Superior temporal gyrus (tissue), 1 donor: ENCODE measurements around the gene TIGD6.
A peak's percentile ranks its signal among the peaks of the same experiment; 100 is the strongest.

Experiments
- DNase-seq: peaks from one replicate; pipeline ENCODE4 v3.0.0-alpha.2; 2016; ENCODE audit errors: extremely low spot score

The TIGD6 gene

DNA sequence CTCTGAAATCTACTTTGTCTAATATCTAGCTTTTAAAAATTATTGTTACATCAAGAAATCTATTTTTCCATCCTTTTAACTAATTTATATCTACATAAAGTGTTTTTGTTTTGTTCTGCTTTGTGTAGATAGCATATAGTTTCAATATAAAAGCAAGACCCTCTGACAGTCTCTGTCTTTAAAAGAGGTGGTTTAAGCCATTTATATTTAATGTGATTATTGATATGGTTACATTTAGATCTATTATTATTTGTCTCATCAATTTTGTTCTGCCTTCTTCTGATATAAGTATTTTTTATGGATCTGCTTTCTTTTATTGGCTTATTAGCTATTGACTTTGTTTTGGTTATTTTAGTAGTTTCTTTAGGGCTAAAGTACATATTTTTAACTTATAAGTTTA, 16.1 kb upstream of the TIGD6 start:
- DNase-seq: no peak

DNA sequence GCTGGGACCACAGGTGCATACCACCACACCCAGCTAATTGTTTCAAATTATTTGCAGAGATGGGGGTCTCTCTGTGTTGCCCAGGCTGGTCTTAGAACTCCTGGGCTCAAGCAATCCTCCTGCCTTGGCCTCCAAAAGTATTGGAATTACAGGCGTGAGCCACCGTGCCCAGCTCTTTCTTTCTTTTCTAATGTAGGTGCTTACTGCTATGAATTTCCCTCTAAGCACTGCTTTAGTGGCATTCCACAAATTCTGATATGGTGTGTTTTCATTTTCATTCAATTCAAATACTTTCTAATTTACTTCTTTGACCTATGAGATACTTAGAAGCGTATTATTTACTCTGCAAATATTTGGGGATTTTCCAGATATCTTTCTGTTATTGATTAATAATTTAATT, 15.0 kb upstream of the TIGD6 start:
- DNase-seq: no peak

DNA sequence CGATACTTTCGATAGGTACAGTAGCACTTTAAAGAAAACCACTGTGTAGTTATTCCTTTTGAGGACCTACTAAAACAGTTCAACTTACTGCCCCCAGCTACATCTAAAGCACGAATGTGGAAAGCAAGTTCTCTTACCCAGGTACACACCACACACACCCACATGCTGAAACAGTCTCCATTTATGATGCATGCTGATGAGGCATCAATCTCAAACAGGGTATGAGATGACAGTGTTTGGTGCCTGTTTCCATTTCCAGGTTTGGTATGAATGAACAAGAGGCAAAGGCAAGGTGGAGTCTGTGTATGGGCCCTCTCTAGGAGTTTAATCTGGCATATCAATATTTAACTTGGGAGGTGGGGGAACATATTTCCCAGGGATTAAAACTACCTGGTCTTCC, 14.0 kb upstream of the TIGD6 start:
- DNase-seq: no peak

DNA sequence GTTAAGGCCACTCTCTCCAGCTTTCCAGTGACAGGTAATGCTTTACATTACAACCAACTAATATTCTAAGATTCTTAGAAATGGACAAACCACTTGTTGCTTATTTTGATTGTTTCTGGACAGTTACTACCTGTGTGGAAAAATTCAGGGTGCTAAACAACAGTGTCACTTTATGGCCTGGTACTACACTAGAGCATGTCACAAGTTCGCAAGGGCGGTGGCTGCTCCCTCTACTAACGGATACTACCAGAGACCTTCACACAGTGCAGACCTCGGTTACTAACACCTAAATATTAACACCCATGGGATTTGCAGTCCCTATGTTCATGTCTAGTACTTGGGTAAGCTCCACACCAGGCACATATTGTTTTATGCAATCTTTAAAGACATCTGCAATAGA, 13.5 kb upstream of the TIGD6 start:
- no peak for DNase-seq

DNA sequence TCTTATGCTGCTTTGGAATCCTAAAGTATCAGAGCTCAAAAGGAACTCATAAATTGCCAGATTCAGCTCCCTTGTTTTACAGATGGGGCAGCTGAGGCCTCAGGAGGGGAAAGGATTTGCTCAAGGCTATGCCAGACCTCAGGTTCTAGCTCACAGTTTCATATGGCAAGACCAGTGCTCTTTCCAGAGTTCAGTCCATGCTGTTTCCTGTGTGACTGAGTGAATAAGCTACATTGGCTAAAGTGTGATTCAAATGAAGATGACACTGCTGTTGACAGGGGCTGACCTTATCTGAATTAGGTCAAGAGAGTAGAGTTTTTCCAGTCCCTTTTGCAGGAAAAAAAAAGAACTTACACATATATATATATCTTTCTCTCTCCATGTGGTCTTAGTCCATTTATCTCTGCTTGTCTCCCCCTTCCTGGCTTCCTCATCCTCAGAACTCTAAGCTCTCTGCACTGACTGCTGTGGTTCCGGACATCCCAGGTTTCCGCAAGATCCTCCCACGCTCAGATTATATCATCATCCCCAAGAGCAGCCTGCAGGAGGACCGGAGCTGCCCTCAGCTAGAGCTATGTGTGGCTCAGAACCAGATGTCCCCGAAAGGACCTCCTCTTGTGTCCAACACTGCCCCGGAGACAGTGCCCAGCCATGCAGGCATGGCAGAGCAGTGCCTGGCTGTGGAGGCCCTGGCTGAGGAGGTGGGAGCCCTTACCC, 9.4 kb upstream of the TIGD6 start:
- no peak for DNase-seq

DNA sequence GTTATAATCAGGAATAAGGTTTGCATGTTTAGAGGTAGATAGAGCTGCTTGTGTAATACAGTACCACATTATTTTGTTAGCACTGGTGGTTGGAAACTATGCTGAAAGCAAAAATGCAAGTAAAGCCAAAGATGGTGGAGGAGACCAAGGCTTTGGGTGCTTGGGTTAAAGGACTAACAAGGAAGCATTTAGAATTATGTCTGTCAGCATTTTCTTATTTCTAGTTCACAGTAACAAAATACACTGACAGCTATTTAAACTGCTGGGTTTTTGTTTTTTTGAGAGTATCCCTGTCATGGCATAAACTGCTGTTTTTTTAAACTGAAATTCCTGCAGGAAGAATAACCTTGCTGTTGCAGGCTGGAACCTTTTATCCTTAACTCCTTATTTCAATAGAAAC, 6.6 kb upstream of the TIGD6 start:
- no peak for DNase-seq

DNA sequence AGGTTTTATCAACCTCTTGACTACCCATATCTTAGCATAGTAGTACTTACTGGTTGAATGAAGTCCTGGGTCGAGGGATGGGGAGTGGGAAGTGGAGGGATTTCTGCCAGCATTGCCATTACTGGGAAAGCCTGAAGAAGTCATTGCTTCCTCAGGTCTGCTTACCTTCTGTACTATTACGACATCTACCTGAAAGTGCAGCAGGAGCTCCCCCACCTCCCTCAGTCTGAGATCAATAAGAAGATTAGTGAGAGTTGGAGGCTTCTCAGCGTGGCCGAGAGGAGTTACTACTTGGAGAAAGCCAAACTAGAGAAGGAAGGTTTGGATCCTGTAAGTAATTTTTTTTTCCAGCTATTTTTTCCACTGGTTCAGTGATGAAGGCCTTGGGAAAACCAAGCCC, 5.9 kb upstream of the TIGD6 start:
- no peak for DNase-seq

DNA sequence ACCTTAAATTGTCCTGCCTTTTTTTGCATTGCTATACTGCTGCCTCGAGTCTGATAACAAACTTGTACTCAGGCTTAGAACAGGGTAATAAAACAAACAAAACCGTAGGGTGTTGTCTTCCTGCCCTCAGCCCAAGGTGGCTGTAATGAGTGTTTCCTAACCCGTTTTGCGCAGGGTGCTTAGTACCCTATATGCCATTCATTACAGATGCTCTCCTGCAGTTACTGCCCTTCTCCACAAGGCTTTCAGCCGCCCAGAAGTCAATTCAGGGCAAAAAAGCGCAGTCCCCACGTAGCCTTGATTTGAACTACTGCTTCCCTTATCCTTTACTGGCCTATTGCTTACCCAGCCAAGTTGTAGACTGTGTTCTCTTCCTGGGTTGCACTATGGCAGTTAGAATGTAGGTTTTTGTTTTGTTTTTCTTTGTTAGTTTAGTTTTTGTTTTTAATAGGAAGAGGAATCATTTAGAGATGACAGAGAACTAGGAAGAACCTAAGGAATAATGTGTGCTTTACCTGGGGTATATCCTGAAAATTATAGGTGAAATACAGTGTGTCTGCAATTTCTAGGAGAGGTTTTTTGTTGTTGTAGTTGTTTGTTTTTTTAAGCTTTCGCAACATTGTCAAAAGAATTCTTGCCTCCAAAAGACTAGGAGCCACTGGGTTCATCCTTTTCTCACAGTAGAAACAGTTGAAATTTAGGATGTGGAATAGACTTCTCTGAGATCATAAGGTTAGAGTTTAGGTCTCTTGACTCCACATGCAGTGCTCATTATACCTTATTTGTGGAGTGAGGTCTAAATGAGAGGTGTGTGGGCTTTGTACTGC, 1.4 kb upstream of the TIGD6 start:
- peak; percentile 42 for DNase-seq

DNA sequence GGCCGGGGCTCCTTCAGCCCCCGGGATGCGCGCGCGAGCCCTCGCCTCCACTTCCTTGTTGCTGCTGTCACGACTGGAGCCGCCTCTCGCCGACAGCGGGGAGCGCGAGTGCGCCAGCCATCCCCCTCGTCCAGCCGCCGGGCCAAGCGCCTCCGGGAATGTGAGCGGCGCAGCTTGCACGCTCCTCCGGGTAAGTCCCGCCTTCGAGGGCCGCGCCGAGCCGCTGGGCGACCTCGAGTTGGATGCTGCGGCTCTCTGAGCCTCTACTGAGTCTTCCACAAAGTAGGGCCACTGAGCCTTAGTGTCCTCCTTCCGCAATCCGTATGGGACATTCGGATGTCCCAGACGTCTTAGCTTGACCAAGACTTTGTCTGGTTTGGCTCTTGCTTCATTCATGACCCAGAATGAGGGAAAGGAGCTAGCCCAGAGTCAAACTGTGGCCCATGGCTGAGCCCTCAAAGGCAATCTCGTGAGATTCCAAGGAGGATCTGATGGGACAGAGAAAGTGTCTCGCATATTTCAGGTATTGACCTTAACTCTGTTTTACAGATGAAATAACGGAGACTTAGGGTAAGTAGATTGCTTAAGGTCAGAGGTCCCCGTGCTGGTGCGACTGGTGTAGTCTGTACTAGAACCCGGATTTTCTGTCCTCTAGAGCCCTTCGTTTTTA, 671 bp upstream of the TIGD6 start:
- no peak for DNase-seq

DNA sequence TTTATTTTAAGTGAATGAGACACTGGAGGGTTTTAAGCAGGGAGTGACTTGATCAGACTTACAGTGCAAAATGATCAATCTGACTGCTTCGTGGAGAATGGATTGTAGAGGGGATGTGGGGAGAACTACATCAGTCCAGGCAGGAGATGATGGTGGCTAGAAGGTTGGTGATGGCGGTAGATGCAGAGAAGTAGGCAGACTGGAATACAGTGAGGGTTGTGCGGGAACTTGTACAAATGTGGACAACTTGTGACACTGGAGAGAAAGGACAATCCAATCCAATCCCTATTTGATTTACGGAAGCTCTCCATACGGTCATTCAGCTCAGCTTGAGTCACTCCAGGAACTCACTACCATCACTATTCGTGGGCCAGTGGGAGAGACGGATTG, 593 bp downstream of the TIGD6 start:
- no peak for DNase-seq

DNA sequence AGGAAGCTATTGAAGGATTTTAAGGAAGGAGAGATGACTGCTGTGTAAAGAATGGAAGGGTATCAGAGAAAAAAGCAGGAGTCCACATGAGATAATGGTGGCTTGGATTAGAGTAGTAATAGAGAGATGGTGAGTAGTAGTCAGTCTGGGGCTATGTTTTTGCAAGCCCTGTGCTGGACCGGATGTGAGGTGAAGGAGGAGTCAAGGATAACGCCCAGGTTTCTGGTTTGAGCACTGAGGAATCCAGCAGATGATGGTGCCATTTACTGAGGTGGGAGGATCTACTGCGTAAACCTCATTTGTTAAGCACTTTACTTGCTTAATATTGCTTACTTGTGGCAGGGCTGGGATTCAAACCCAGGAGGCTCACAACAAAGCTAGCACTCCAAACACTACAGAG, 1.1 kb downstream of the TIGD6 start:
- DNase-seq: no peak

DNA sequence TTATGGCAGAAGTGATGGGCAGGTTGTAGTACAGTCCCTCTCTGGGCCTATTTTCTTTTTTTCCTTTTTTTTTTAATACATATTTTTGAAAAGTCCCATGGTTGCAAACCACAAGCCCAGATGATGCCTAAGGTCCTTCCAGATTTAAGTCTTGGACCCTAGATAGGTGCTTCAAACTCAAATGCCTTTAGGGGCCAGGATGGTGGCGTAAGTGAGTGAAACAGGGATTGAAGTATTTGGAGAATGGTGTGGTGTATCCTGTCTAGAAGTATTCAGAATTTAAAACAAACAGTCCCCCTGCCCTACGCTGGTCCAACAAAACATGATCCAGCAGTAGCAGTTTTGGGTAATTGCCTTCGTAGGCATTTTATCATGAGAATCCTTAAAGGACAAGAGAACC, 2.2 kb downstream of the TIGD6 start:
- no peak for DNase-seq

DNA sequence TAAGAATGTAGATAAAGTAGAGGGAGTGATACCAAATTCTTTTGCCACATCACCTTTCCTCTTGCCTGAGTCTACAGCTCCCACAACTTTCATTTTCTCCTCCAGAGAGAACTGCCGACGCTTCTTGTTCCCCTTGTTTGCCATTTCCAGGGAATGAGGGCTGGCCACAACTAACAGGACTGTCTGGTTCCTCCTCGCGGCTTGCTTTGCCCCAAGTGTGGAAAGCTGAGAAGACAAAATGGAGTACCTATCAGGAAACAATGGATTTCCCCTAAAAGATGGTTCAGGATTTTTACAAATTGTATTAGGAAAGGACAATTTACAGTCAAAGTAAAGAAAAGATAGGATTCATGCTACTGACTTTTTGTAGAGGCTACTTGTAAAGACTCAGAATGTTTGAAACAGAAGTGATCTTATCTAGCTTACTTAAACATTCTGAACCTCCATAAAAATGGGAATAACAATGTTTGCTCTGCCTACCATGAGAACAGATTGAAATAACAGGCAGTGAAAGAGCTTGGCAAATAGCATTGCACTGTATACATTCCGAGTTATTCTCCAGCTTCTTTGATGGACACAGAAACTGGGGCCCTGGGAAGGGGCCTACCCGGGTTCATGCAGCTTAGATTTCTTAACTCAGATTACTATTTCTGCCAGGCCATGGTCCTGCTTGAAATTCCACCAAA, 4.1 kb downstream of the TIGD6 start:
- no peak for DNase-seq

DNA sequence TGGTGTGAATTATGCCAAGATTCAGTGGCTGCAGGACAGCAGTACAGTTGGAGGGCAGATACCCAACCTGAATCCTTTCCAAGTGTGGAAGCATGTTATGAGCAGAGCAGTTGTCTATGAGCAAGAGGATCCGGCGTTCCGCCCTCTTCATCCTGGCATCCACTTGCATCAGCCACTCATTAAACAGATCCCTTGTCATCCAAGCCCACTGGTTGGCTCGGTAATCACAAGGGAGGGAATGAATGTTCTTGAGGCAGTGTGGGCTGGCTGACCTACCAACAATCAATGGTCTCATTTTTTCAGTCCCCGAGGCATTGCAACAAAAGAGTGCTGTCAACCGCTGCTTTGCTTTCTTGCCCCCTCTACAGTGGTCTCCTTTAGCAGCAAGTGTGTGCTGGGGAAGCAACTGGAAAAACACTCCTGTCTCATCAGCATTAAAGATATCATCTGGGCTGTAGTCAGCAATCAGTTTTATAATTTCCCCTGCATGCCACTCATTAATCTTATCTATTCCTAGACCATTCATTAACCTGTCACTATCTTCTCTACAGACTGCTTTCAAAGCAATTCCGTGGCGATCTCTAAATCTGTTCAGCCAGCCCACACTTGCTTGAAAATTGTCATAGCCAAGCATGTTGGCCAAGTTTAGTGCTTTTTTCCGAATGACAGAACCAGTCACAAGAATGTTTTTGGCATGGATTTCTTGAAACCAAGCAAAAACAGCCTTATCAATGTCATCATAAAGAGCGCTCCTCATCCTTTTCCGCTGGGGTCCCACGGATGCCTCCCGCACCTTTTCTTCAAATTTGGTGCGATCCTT, 4.9 kb downstream of the TIGD6 start:
- peak; percentile 81 for DNase-seq

DNA sequence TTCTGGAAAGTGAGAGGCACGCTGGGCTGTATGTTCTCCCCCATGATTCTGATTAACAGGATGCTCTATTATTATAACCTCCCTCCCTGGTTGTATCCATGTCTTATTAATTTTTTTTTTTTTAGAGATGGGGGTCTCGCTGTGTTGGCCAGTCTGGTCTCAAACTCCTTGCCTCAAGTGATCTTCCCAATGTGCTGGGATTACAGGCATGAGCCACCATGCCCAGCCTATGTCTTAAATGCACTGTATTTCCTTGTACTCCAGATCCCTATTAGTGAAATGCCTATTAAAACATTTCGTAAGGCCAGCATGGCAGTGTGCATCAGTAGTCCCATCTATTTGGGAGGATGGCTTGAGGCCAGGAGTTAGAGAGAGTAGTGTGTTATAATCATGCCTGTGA, 7.0 kb downstream of the TIGD6 start:
- DNase-seq: no peak

DNA sequence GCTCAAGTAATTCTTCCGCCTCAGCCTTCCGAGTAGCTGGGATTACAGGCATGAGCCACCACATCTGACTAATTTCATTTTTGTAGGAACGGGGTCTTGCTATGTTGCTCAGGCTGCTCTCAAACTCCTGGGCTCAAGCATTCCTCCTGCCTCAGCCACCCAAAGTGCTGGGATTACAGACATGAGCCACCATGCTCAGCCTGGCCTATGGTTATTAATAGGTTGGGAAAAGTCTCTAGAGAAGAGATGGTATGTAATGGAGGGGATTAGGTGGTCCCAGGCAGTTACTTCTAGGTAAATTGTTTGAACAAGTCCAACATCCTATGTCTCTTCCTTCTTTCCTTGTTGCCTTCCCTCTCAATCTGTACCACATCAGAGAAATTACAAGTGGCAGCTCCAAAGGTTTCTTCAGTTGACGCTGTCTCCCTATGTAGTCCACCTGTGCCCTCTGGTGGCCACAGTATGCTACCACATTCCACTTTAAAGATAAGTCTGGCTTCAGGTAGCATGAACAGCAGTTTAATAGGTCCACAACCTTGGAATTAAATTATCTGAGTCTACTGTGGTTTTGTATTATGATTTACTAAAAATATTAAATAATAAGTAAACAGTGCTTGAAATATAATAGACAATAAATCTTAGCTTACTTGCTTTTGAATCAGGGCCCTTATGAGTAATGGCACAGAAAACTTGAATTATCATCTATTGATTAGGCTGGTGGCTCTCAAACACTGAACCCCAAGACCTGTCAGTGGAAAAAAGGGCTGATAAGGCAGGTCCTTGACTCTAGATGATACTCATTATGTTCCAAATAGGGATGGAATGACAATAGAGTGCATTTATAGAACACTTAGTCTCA, 9.7 kb downstream of the TIGD6 start:
- DNase-seq: peak; percentile 91

DNA sequence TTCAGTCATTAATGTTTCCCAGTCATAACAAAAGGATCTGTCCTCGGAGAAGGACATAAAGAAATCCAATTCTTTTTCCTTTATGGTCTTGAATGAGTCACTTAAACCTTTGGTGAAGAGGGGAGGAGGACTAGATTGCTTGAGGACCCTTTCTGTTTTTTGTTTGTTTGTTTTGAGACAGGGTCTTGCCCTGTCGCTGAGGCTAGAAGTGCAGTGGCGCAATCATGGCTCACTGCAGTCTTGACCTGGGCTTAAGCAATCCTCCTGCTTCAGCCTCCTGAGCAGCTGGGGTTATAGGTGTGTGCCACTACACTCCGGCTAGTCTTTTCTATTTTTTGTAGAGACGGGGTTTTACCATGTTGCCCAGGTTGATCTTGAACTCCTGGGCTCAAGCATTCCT, 12.3 kb downstream of the TIGD6 start:
- no peak for DNase-seq

DNA sequence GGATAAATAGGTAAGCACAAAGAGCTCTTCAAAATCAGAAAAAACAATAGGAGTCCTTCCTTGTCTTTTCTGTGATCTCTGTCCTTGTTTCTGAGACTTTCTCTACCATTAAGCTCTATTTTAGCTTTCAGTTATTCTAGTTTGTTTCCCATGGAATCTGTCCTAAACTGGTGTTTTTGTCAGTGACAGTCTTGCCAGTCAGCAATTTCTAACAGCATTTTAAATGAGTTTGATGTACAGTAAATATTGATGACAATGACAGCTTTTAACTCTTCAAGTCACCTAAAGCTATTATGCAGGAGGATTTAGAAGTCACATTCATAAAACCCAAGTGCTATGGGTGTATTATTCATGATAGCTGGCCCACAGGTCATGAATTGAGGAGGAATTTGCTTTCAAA, 17.9 kb downstream of the TIGD6 start:
- no peak for DNase-seq

DNA sequence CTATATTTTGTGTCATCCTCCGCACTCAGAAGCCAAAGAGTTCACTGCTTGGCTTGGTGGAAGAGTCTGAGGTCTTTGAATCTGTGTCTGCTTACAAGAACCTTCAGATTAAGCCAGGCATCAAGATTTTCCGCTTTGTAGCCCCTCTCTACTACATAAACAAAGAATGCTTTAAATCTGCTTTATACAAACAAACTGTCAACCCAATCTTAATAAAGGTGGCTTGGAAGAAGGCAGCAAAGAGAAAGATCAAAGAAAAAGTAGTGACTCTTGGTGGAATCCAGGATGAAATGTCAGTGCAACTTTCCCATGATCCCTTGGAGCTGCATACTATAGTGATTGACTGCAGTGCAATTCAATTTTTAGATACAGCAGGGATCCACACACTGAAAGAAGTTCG, 19.2 kb downstream of the TIGD6 start:
- DNase-seq: no peak

DNA sequence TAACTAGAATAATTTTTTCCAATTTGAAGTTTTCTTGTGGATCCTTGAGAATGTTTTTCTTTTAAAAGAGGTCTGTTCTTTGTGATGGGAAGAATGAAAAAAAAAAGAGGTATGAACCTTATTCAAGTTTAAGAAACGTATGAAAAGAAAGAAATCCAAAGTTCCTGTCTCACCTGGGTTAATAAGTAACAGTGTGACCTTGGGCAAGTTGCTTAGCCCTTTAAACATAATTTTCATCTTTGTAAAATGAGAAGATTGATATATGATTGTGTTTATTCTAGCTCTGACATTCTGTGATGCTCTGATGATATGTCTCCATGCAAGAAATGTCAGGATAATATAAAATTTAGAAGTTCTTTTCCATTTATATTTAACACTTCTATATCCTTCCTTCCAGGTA, 20.6 kb downstream of the TIGD6 start:
- DNase-seq: no peak

DNA sequence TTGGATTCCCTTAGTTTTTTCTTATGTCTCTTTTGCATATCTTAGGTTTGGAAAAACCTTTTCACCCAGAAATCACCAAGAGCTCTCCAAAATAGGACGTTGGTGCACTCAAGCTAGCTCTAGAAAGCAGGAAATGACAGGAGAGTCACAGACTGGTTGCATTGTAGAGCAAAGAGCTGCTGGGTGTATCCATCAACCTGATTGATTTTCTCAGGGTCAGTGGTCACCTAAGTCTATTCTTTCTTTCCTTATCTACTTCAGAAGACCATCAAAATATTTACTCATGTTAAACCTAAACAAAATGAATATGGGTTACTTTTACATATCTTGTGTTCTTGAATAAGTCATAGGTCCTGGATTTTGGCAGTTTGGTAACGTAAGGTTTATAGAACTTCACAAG, 25.0 kb downstream of the TIGD6 start:
- no peak for DNase-seq
